HG03342 (cell line): ENCODE results near the gene ABCC12.

Experiments used
- ATAC-seq: cut with Tn5 transposase; IDR thresholded peaks from one replicate; pipeline ENCODE4 v1.9.1; 2021; ENCODE audit warnings: mild to moderate bottlenecking, moderate library complexity; ENCODE audit not compliant: unreplicated experiment

ABCC12 gene

GRCh38 chr16:48106446-48106845 is 49.3 kb downstream of the ABCC12 start:
- ATAC-seq: no peak
